WTC11 (cell line): ENCODE measurements around the gene ATAD3C. TPM values are rescaled to one million over a fixed set of nuclear protein-coding genes. Genes with fewer than 3 reads are reported as not detected.

ENCODE experiments used
- ATAC-seq: fragments of 200-7000 bp; cut with Tn5 transposase; 2 replicates; pipeline ENCODE4 v1.10.0; 2021; ENCODE audit warnings: mild to moderate bottlenecking, moderate library complexity
- CTCF ChIA-PET: fragments of 300-600 bp; sonication (Branson Sonifier 250); formaldehyde crosslinking; loops from one replicate; lab custom pipeline; 2021; ENCODE audit warnings: antibody characterized with exemption; lab: Charles Lee
- POLR2A ChIA-PET: fragments of 350-600 bp; sonication (Branson Sonifier 250); formaldehyde crosslinking; loops from one replicate; lab custom pipeline; 2021; ENCODE audit warnings: antibody characterized with exemption; lab: Charles Lee
- DNase-seq: peaks from one replicate; pipeline ENCODE4 v3.0.0; 2021; ENCODE audit warnings: low spot score
- H3K27ac Mint-ChIP-seq: 2 replicates; pipeline ENCODE4 v1.8.0; 2021; ENCODE audit warnings: mixed read lengths
- H3K27me3 Mint-ChIP-seq: 2 replicates; pipeline ENCODE4 v1.8.0; 2021; ENCODE audit warnings: low read depth, mild to moderate bottlenecking, moderate library complexity, mixed read lengths
- H3K36me3 Mint-ChIP-seq: 2 replicates; pipeline ENCODE4 v1.8.0; 2021; ENCODE audit warnings: mixed read lengths
- H3K4me1 Mint-ChIP-seq: 2 replicates; pipeline ENCODE4 v1.8.0; 2022; ENCODE audit warnings: mixed read lengths
- H3K4me3 Mint-ChIP-seq: 2 replicates; pipeline ENCODE4 v1.8.0; 2021; ENCODE audit warnings: mild to moderate bottlenecking, moderate library complexity, mixed read lengths
- H3K9me3 Mint-ChIP-seq: 2 replicates; pipeline ENCODE4 v1.8.0; 2021; ENCODE audit warnings: mixed read lengths
- AR ChIP-seq: fragments of 250-450 bp; sonication (Bioruptor Pico); IDR thresholded peaks from 2 replicates; pipeline ENCODE4 v1.9.0; 2021; ENCODE audit warnings: mild to moderate bottlenecking
- ATF1 ChIP-seq: sonication (generic); formaldehyde crosslinking; IDR thresholded peaks from 2 replicates; pipeline ENCODE4 v1.8.1; 2023; ENCODE audit warnings: mild to moderate bottlenecking, moderate library complexity, missing genetic modification reagents
- ATF2 ChIP-seq: sonication (generic); formaldehyde crosslinking; IDR thresholded peaks from 2 replicates; pipeline ENCODE4 v1.8.1; 2022; ENCODE audit warnings: low read depth, missing genetic modification reagents, borderline replicate concordance
- CBFB ChIP-seq: sonication (generic); formaldehyde crosslinking; IDR thresholded peaks from 2 replicates; pipeline ENCODE4 v1.8.1; 2022; ENCODE audit warnings: mild to moderate bottlenecking, low read depth, missing genetic modification reagents
- CDX4 ChIP-seq: fragments of 250-450 bp; sonication (Bioruptor Pico); IDR thresholded peaks from 2 replicates; pipeline ENCODE4 v1.9.0; 2021; ENCODE audit warnings: moderate library complexity, mild to moderate bottlenecking, inconsistent platforms, borderline replicate concordance
- FOXK1 ChIP-seq: sonication (generic); formaldehyde crosslinking; IDR thresholded peaks from 2 replicates; pipeline ENCODE4 v1.8.0; 2022; ENCODE audit warnings: mild to moderate bottlenecking, moderate library complexity, missing genetic modification reagents
- HMGA2 ChIP-seq: fragments of 250-450 bp; sonication (Bioruptor Pico); IDR thresholded peaks from 2 replicates; pipeline ENCODE4 v1.4.0; 2021; ENCODE audit warnings: mild to moderate bottlenecking, moderate library complexity
- HMGXB4 ChIP-seq: sonication (generic); formaldehyde crosslinking; IDR thresholded peaks from 2 replicates; pipeline ENCODE4 v1.8.1; 2023; ENCODE audit warnings: mild to moderate bottlenecking, moderate library complexity, missing genetic modification reagents
- IRF1 ChIP-seq: sonication (generic); formaldehyde crosslinking; IDR thresholded peaks from 2 replicates; pipeline ENCODE4 v1.8.0; 2023; ENCODE audit warnings: missing genetic modification reagents
- JAZF1 ChIP-seq: fragments of 250-450 bp; sonication (Bioruptor Pico); IDR thresholded peaks from 2 replicates; pipeline ENCODE4 v1.9.0; 2021; ENCODE audit warnings: moderate library complexity, mild to moderate bottlenecking, inconsistent platforms
- JUN ChIP-seq: sonication (generic); formaldehyde crosslinking; IDR thresholded peaks from 2 replicates; pipeline ENCODE4 v1.8.0; 2023; ENCODE audit warnings: mild to moderate bottlenecking, missing genetic modification reagents
- KAT7 ChIP-seq: sonication (generic); formaldehyde crosslinking; IDR thresholded peaks from 2 replicates; pipeline ENCODE4 v1.8.1; 2023; ENCODE audit warnings: missing genetic modification reagents, mild to moderate bottlenecking, borderline replicate concordance
- NFATC4 ChIP-seq: fragments of 250-450 bp; sonication (Bioruptor Pico); IDR thresholded peaks from 2 replicates; pipeline ENCODE4 v1.9.0; 2021; ENCODE audit warnings: mild to moderate bottlenecking
- NR1H2 ChIP-seq: sonication (generic); formaldehyde crosslinking; IDR thresholded peaks from 2 replicates; pipeline ENCODE4 v1.9.0; 2021; ENCODE audit warnings: mild to moderate bottlenecking, moderate library complexity, missing genetic modification reagents
- PRRX2 ChIP-seq: fragments of 250-450 bp; sonication (Bioruptor Pico); IDR thresholded peaks from 2 replicates; pipeline ENCODE4 v1.8.0; 2021; ENCODE audit warnings: mild to moderate bottlenecking
- RELA ChIP-seq: sonication (generic); formaldehyde crosslinking; IDR thresholded peaks from 2 replicates; pipeline ENCODE4 v1.8.1; 2022; ENCODE audit warnings: missing genetic modification reagents, mild to moderate bottlenecking, borderline replicate concordance
- SP1 ChIP-seq: sonication (generic); formaldehyde crosslinking; conservative IDR thresholded peaks from 2 replicates; pipeline ENCODE4 v1.8.1; 2022; ENCODE audit warnings: missing genetic modification reagents
- TP53 ChIP-seq: sonication (generic); formaldehyde crosslinking; IDR thresholded peaks from 2 replicates; pipeline ENCODE4 v1.8.1; 2023; ENCODE audit warnings: mild to moderate bottlenecking, missing genetic modification reagents
- USF2 ChIP-seq: sonication (generic); formaldehyde crosslinking; IDR thresholded peaks from 2 replicates; pipeline ENCODE4 v1.8.1; 2023; ENCODE audit warnings: mild to moderate bottlenecking, missing genetic modification reagents, moderate library complexity
- ZMAT4 ChIP-seq: fragments of 250-450 bp; sonication (Bioruptor Pico); IDR thresholded peaks from 2 replicates; pipeline ENCODE4 v1.9.0; 2021; ENCODE audit warnings: mild to moderate bottlenecking
- ZNF121 ChIP-seq: sonication (generic); formaldehyde crosslinking; IDR thresholded peaks from 2 replicates; pipeline ENCODE4 v1.8.0; 2023; ENCODE audit warnings: missing genetic modification reagents
- ZNF263 ChIP-seq: sonication (generic); formaldehyde crosslinking; IDR thresholded peaks from 2 replicates; pipeline ENCODE4 v1.8.1; 2022; ENCODE audit warnings: low read depth, mild to moderate bottlenecking, moderate library complexity, missing genetic modification reagents
- ZNF317 ChIP-seq: sonication (generic); formaldehyde crosslinking; IDR thresholded peaks from 2 replicates; pipeline ENCODE4 v1.8.1; 2023; ENCODE audit warnings: low read depth, mild to moderate bottlenecking, moderate library complexity, missing genetic modification reagents, borderline replicate concordance
- ZNF416 ChIP-seq: fragments of 250-450 bp; sonication (Bioruptor Pico); IDR thresholded peaks from 2 replicates; pipeline ENCODE4 v1.9.0; 2021; ENCODE audit warnings: mild to moderate bottlenecking, inconsistent platforms
- ZNF425 ChIP-seq: fragments of 250-450 bp; sonication (Bioruptor Pico); conservative IDR thresholded peaks from 2 replicates; pipeline ENCODE4 v1.9.0; 2021; ENCODE audit warnings: mild to moderate bottlenecking
- total RNA-seq: library from RNA; stranded (reverse); gene quantifications from 3 replicates; pipeline ENCODE4 v1.2.3, GENCODE V29; 2021

The ATAD3C gene
- total RNA-seq, 1 experiment from 2014 or later, result 0.61 TPM

- Mint-ChIP-seq H3K9me3 (no peaks in the 10 kb centered on the region), H3K36me3 (no peaks in the 10 kb centered on the region), H3K4me1 (peaks cover 38% of the 10 kb centered on the region), H3K4me3 (no peak overlapping the region), H3K27me3 (no peaks in the 10 kb centered on the region), H3K27ac (no peak overlapping the region)
- POLR2A ChIA-PET, result interaction anchor here (1.3 kb wide), 1 partner anchor 20 kb away, joined by 3 read pairs; no protein-coding TSS in a partner anchor
- DNase-seq (peak; percentile 48), ATAC-seq (no peak)
- CTCF ChIA-PET, result no interaction called here
- TF ChIP-seq ZNF263 (no peak), KAT7 (CRISPR knock-in tag) (no peak), NR1H2 (no peak), ATF1 (CRISPR knock-in tag) (no peak), ZNF425 (no peak), ZNF317 (no peak), NFATC4 (no peak), ZMAT4 (no peak), HMGXB4 (CRISPR knock-in tag) (no peak), JAZF1 (no peak)
Observed at GRCh38 chr1:1427106-1427819, 22.2 kb upstream of the ATAD3C start.

GRCh38 chr1:1427820-1428148, 21.7 kb upstream of the ATAD3C start:
- ChIA-PET CTCF (interaction anchor here (1.4 kb wide), 1 partner anchor 14 kb away, joined by 4 read pairs; no protein-coding TSS in a partner anchor), POLR2A (no interaction called here)
- ATAC-seq (no peak), DNase-seq (no peak)
- Mint-ChIP-seq H3K4me1 (peaks cover 36% of the 10 kb centered on the region), H3K9me3 (no peaks in the 10 kb centered on the region), H3K27me3 (no peaks in the 10 kb centered on the region), H3K27ac (no peak overlapping the region), H3K4me3 (no peak overlapping the region), H3K36me3 (no peaks in the 10 kb centered on the region)
- TF ChIP-seq AR (CRISPR knock-in tag) (no peak), USF2 (CRISPR knock-in tag) (no peak), JUN (CRISPR knock-in tag) (no peak), IRF1 (CRISPR knock-in tag) (no peak), CBFB (CRISPR knock-in tag) (no peak), FOXK1 (CRISPR knock-in tag) (no peak), ATF2 (CRISPR knock-in tag) (no peak), HMGA2 (no peak), ZNF121 (CRISPR knock-in tag) (no peak), RELA (no peak), TP53 (CRISPR knock-in tag) (no peak), SP1 (CRISPR knock-in tag) (no peak), CDX4 (CRISPR knock-in tag) (no peak), ZNF416 (CRISPR knock-in tag) (no peak), PRRX2 (CRISPR knock-in tag) (no peak)
